HepG2 (cell line): Measurements from ENCODE around the gene PDE9A. TPM values are rescaled to one million over a fixed set of nuclear protein-coding genes. Genes with fewer than 3 reads are reported as not detected.

ENCODE experiments used
- GATAD2A ChIP-seq: IDR thresholded peaks from 2 replicates; pipeline ENCODE4 v1.6.1; 2016
- GPN1 ChIP-seq: sonication (generic); formaldehyde crosslinking; IDR thresholded peaks from 2 replicates; pipeline ENCODE4 v1.5.1; 2020; ENCODE audit warnings: missing genetic modification reagents, borderline replicate concordance
- HNF4A ChIP-seq: sonication (generic); formaldehyde crosslinking; IDR thresholded peaks from 2 replicates; pipeline ENCODE4 v1.4.0; 2020; ENCODE audit warnings: missing genetic modification reagents
- JUND ChIP-seq: sonication (generic); formaldehyde crosslinking; IDR thresholded peaks from 2 replicates; pipeline ENCODE4 v1.8.0; 2022; ENCODE audit warnings: mild to moderate bottlenecking, missing genetic modification reagents
- MAFF ChIP-seq: IDR thresholded peaks from 2 replicates; pipeline ENCODE4 v1.6.1; 2011; ENCODE audit warnings: low read depth, low read length, improper control_type of control experiment
- MBNL3 ChIP-seq: fragments of 250-450 bp; sonication (Bioruptor Pico); conservative IDR thresholded peaks from 2 replicates; pipeline ENCODE4 v1.8.0; 2022; ENCODE audit warnings: mild to moderate bottlenecking, inconsistent platforms
- NFE2 ChIP-seq: sonication (generic); formaldehyde crosslinking; IDR thresholded peaks from 2 replicates; pipeline ENCODE4 v1.4.0; 2020; ENCODE audit warnings: missing genetic modification reagents
- NFE2L1 ChIP-seq: sonication (generic); formaldehyde crosslinking; IDR thresholded peaks from 2 replicates; pipeline ENCODE4 v1.4.0; 2020; ENCODE audit warnings: missing genetic modification reagents, mild to moderate bottlenecking, borderline replicate concordance
- REXO4 ChIP-seq: sonication (generic); formaldehyde crosslinking; IDR thresholded peaks from 2 replicates; pipeline ENCODE4 v1.8.0; 2022; ENCODE audit warnings: missing genetic modification reagents, mild to moderate bottlenecking, borderline replicate concordance
- SKI ChIP-seq: fragments of 450-650 bp; IDR thresholded peaks from one replicate; pipeline ENCODE4 v1.6.1; 2018; ENCODE audit warnings: mild to moderate bottlenecking; ENCODE audit not compliant: partially characterized antibody
- SNRNP70 ChIP-seq: fragments of 200-400 bp; formaldehyde crosslinking; IDR thresholded peaks from 2 replicates; pipeline ENCODE4 v1.6.1; 2017; ENCODE audit warnings: mild to moderate bottlenecking, low read depth, low read length, moderate library complexity
- XBP1 ChIP-seq: sonication (generic); formaldehyde crosslinking; IDR thresholded peaks from 2 replicates; pipeline ENCODE4 v1.5.0; 2020; ENCODE audit warnings: missing genetic modification reagents
- ZFY ChIP-seq: sonication (generic); formaldehyde crosslinking; IDR thresholded peaks from 2 replicates; pipeline ENCODE4 v1.4.0; 2020; ENCODE audit warnings: missing genetic modification reagents
- ZKSCAN8 ChIP-seq: IDR thresholded peaks from 2 replicates; pipeline ENCODE4 v1.6.1; 2016; ENCODE audit warnings: borderline replicate concordance, missing genetic modification reagents, missing compliant biosample characterization
- ZNF10 ChIP-seq: sonication (generic); formaldehyde crosslinking; IDR thresholded peaks from 2 replicates; pipeline ENCODE4 v1.4.0; 2020; ENCODE audit warnings: mild to moderate bottlenecking, low read depth, missing genetic modification reagents, borderline replicate concordance
- ZNF160 ChIP-seq: sonication (generic); formaldehyde crosslinking; IDR thresholded peaks from 2 replicates; pipeline ENCODE4 v1.8.0; 2022; ENCODE audit warnings: mild to moderate bottlenecking, inconsistent platforms, missing genetic modification reagents
- ZNF44 ChIP-seq: sonication (generic); formaldehyde crosslinking; IDR thresholded peaks from 2 replicates; pipeline ENCODE4 v1.5.1; 2020; ENCODE audit warnings: mild to moderate bottlenecking, missing genetic modification reagents
- ZNF446 ChIP-seq: sonication (generic); formaldehyde crosslinking; IDR thresholded peaks from 2 replicates; pipeline ENCODE4 v1.5.0; 2020; ENCODE audit warnings: mild to moderate bottlenecking, missing genetic modification reagents
- ZNF570 ChIP-seq: sonication (generic); formaldehyde crosslinking; IDR thresholded peaks from 2 replicates; pipeline ENCODE4 v1.4.0; 2020; ENCODE audit warnings: mild to moderate bottlenecking, missing genetic modification reagents, borderline replicate concordance
- polyA plus RNA-seq, 8 experiments: library from polyadenylated mRNA; depleted of rRNA in 3 of 8; stranded (reverse) in 7 of 8; unstranded in 1 of 8; fragments of >200 nt; fragmentation: Illumina TruSeq in 4 of 8; extraction: Trizol in 4 of 8; gene quantifications; 2 replicates each; pipeline versions ENCODE4 v1.2.1 to v1.2.3, GENCODE V29; 2011 to 2016; ENCODE audit warnings: low read depth in 4 of 8, missing spikeins in 1 of 8, mixed read lengths in 1 of 8; ENCODE audit not compliant: insufficient read depth in 1 of 8
- total RNA-seq, 5 experiments: library from RNA; depleted of rRNA; stranded (reverse); fragments of >200 nt; fragmentation: Illumina TruSeq; extraction: Trizol; gene quantifications; 2 replicates each; pipeline ENCODE4 v1.2.3, GENCODE V29; 2016; ENCODE audit warnings: low read depth in 1 of 5
- TF ChIP-seq, protein P1 (sequence below): sonication (generic); formaldehyde crosslinking; IDR thresholded peaks from 2 replicates; pipeline ENCODE4 v1.8.0; 2022; ENCODE audit warnings: mild to moderate bottlenecking, missing genetic modification reagents, moderate library complexity
- TF ChIP-seq, protein P2 (sequence below): sonication (generic); formaldehyde crosslinking; IDR thresholded peaks from 2 replicates; pipeline ENCODE4 v1.4.0; 2020; ENCODE audit warnings: mild to moderate bottlenecking, missing genetic modification reagents
- TF ChIP-seq, protein P3 (sequence below): sonication (generic); formaldehyde crosslinking; IDR thresholded peaks from 2 replicates; pipeline ENCODE4 v1.5.1; 2020; ENCODE audit warnings: mild to moderate bottlenecking, missing genetic modification reagents, moderate library complexity
- TF ChIP-seq, protein P4 (sequence below): sonication (generic); formaldehyde crosslinking; IDR thresholded peaks from 2 replicates; pipeline ENCODE4 v1.5.1; 2020; ENCODE audit warnings: missing genetic modification reagents, mild to moderate bottlenecking, borderline replicate concordance

PDE9A gene
- total and polyA plus RNA-seq, 2 of the 13 experiments (the other 11 are each of a cell fraction or from before 2014, with no cell fraction given), result 4.6 to 19.7 TPM

DNA sequence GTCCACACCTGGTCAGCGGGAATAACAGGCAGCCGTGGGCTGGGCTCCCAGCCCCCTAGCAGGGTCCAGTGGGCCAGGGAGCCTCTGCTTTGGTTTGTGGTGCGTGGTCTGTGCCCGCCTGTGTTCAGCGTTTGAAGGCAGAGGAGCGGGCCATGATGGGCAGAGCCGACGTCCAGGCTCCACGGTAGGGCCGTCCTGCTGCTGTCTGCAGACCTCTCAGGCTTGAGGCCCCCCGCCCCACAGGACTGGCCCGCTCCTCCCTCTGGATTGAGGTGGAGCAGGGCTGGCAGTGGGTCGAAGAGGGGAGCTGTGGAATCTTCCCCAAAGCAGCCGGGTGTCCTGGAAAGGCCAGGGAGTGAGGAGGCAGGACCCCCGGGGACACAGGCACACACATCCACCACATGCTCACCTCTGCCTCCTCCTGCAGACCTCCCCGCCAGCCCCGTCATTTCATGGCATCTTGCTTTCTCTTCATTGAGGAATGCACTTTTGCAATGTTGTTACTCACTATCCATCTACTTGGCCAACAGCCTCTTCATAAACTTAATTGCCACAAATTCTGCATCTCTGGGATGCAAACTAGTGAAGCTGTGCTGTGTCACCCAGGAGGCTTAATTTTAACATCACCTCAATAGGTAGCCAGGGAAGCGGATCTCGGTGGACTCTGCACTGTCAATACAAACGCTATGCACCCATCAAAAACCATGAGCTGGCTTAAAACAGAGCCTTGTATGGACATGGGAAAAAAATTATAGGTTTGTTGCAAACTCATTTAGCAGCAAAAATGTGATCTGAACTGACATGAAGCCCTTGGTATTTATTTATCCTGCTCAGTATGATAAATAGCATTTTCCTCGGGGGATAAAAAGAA is 85.9 kb downstream of the PDE9A start (continued):
- TF ChIP-seq SKI (no peak), ZNF44 (no peak), ZNF446 (CRISPR knock-in tag) (no peak), GATAD2A (CRISPR knock-in tag) (peak; percentile 31; the same call in 1 of the 2 replicates), MBNL3 (CRISPR knock-in tag) (no peak), JUND (no peak), GPN1 (CRISPR knock-in tag) (no peak), SNRNP70 (no peak), HNF4A (CRISPR knock-in tag) (peak; percentile 83), NFE2 (CRISPR knock-in tag) (no peak), ZFY (CRISPR knock-in tag) (no peak), MAFF (peak; percentile 57; the same call in 1 of the 2 replicates), ZNF160 (CRISPR knock-in tag) (no peak), NFE2L1 (CRISPR knock-in tag) (no peak), ZNF570 (CRISPR knock-in tag) (no peak), REXO4 (CRISPR knock-in tag) (no peak), XBP1 (CRISPR knock-in tag) (no peak), ZNF10 (no peak), ZKSCAN8 (CRISPR knock-in tag) (no peak)
- TF ChIP-seq, protein P1, sequence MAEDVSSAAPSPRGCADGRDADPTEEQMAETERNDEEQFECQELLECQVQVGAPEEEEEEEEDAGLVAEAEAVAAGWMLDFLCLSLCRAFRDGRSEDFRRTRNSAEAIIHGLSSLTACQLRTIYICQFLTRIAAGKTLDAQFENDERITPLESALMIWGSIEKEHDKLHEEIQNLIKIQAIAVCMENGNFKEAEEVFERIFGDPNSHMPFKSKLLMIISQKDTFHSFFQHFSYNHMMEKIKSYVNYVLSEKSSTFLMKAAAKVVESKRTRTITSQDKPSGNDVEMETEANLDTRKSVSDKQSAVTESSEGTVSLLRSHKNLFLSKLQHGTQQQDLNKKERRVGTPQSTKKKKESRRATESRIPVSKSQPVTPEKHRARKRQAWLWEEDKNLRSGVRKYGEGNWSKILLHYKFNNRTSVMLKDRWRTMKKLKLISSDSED, result no peak
- TF ChIP-seq, protein P2, sequence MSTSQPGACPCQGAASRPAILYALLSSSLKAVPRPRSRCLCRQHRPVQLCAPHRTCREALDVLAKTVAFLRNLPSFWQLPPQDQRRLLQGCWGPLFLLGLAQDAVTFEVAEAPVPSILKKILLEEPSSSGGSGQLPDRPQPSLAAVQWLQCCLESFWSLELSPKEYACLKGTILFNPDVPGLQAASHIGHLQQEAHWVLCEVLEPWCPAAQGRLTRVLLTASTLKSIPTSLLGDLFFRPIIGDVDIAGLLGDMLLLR (CRISPR knock-in tag), result 0 out of 2 replicates have a peak, but pooled peaks have one; percentile 32
- TF ChIP-seq, protein P3, sequence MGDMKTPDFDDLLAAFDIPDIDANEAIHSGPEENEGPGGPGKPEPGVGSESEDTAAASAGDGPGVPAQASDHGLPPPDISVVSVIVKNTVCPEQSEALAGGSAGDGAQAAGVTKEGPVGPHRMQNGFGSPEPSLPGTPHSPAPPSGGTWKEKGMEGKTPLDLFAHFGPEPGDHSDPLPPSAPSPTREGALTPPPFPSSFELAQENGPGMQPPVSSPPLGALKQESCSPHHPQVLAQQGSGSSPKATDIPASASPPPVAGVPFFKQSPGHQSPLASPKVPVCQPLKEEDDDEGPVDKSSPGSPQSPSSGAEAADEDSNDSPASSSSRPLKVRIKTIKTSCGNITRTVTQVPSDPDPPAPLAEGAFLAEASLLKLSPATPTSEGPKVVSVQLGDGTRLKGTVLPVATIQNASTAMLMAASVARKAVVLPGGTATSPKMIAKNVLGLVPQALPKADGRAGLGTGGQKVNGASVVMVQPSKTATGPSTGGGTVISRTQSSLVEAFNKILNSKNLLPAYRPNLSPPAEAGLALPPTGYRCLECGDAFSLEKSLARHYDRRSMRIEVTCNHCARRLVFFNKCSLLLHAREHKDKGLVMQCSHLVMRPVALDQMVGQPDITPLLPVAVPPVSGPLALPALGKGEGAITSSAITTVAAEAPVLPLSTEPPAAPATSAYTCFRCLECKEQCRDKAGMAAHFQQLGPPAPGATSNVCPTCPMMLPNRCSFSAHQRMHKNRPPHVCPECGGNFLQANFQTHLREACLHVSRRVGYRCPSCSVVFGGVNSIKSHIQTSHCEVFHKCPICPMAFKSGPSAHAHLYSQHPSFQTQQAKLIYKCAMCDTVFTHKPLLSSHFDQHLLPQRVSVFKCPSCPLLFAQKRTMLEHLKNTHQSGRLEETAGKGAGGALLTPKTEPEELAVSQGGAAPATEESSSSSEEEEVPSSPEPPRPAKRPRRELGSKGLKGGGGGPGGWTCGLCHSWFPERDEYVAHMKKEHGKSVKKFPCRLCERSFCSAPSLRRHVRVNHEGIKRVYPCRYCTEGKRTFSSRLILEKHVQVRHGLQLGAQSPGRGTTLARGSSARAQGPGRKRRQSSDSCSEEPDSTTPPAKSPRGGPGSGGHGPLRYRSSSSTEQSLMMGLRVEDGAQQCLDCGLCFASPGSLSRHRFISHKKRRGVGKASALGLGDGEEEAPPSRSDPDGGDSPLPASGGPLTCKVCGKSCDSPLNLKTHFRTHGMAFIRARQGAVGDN, result peak; percentile 66
- TF ChIP-seq, protein P4, sequence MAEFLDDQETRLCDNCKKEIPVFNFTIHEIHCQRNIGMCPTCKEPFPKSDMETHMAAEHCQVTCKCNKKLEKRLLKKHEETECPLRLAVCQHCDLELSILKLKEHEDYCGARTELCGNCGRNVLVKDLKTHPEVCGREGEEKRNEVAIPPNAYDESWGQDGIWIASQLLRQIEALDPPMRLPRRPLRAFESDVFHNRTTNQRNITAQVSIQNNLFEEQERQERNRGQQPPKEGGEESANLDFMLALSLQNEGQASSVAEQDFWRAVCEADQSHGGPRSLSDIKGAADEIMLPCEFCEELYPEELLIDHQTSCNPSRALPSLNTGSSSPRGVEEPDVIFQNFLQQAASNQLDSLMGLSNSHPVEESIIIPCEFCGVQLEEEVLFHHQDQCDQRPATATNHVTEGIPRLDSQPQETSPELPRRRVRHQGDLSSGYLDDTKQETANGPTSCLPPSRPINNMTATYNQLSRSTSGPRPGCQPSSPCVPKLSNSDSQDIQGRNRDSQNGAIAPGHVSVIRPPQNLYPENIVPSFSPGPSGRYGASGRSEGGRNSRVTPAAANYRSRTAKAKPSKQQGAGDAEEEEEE, result no peak
